Measurements from ENCODE around the gene FA2H.
"Not testable (repeated sequence)": the region's sequence is repeated elsewhere in the genome, so short reads cannot be mapped to it uniquely, and the experiment has no call there.

The FA2H gene

GRCh38 chr16:74743045-74743667 lies 31.5 kb downstream of the FA2H start:
- no peak for DNase-seq

DNA sequence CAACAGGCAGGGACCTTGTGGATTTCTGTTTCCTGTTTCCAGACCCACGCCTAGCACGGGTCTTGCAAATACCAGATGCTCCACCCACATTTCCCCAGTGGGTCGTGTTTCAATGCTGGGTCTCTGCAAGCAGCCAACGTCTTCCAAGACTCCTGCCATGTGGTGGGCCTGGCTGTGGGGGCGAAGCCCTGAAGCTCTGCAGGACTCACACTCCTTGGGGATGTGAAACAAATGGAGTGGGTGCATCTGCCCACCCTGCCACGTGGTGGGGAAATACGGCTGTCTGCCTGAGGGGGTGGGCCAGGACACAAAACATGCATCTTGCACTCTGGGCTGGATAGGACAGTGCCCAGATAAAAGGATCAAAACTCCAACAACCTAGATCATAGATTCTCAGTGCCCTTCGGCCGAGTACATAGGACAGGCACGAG lies 32.6 kb downstream of the FA2H start:
- no peak for DNase-seq

DNA sequence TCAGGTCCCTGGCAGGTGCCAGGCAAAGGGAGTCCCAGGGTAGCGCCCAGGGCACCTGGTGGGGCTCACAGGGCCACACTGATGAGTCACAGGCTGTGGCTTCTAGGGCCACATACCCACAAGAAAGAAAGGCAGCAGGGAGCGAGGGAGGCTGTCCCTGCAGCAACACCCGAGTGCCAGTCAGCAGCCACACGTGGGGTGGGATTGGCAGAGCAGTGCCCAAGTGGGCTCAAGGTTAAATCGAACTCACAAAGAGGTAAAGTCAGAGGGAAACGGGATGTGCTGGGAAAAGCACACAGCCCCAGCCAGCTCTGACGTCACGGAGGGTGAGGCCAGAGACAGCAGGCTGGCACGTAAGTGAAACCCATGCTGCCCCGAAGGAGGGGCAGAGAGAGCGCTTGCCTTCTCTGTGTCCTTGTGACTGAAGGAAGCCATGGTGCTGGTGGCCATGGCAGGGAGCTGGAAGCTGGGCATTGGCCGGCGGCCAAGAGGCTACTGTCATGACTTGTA lies 33.8 kb downstream of the FA2H start:
- DNase-seq, result no peak

DNA sequence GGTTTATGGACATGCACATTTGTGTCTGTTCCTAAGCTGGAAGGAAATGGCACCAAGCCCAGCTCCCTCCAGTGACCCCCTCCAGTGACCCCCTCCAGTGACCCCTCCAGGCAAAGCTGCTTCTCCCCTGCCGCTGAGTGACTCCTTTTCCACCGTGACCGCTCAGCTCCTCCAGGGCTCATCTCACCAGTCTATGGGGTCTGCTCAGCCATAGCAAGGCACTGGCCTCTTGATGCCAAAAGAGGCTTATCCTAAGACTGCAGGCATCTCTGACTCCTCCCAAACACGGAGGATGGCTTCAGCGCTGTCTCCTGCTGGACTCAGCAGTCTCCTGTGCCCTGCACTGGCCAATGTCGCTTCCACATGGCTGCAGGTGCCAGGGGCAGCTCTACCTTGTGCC lies 35.3 kb downstream of the FA2H start:
- DNase-seq, result no peak

GRCh38 chr16:74738816-74739215 lies 35.8 kb downstream of the FA2H start:
- DNase-seq, result no peak

DNA sequence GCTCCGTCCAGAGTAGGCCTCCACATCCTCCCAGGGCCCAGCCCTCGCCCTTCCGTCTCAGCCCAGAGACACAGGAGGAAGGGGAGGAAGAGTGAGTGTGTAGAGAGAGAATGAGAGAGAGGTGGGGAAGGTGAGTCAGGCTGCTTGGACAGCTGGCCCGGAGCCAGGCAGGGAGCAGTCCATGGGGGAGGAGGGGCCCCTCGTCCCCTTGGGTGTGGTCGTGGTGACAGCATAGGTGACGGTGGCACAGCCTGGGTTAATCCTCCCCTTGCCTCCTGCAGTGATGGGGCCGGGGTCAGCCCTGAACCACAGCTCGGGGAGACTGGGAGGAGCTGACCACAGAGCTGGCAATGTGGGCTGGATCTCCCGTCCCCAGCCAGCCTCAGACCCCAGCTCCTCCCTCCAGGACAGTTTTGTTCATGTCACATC lies 36.5 kb downstream of the FA2H start:
- DNase-seq, result no peak

DNA sequence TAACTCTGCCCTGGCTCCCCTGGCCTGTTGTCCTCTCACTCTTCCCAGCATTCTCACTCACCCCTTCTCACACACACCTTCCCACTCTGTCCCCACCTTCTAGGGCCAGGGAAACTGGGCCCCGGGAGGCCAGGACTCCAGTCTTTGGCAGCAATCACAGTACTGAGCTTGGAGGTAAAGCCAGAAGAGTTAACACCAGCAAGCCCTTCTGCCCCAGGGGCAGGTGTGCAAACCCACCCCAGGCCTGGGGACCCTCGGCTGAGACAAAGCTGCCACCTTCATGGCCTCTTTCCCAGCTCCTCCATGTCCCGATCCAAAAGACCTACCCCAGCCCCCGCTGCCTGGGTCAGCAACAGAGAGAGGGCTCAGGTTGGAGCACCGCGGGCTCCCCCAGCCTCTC lies 37.1 kb downstream of the FA2H start:
- DNase-seq, result no peak

DNA sequence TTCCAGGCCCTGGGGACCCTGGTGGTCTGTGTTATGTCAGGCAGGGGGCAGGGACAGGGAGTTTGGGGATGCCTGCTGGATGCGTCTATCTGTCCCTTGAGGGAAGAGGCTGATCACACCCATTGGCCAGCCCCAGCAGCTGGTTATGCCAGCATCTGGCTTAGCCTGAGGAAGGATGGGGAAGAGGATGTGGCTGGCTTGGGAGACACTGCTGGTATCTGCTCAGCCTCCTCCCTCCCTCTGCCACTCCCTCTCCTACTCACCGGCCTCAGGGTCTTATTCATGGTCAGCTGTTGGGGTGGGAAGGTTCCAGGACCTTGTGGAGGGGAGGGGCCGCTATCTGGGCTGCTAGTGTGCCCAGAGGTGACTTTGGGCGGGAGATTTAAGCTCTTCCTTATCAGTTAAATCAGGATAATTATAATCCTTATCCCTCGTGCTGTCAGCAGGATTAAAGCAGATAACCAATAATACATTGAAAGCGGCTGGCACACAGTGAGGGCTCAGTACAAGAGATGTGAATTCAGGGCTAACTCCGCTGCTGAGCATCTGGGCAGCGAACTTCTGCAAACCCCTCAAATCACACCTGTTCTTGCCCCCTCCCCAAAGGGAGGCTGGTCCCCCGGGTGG lies 38.0 kb downstream of the FA2H start:
- no peak for DNase-seq

DNA sequence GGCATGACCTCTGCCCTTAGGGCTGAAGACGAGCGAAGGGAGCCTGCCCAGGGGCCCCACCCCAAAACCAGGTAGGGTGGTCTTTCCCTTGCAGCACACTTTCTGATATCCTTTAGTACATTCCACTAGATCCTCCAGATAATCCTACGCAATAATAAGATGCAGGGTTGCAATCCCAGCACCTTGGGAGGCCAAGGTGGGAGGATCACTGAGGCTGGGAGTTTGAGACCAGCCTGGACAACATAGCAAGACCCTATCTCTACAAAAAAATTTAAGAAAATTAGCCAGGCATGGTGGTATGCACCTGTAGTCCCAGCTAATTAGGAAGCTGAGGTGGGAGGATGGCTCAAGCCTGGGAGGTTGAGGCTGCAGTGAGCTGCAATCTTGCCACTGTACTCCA lies 39.1 kb downstream of the FA2H start:
- DNase-seq, result no peak

DNA sequence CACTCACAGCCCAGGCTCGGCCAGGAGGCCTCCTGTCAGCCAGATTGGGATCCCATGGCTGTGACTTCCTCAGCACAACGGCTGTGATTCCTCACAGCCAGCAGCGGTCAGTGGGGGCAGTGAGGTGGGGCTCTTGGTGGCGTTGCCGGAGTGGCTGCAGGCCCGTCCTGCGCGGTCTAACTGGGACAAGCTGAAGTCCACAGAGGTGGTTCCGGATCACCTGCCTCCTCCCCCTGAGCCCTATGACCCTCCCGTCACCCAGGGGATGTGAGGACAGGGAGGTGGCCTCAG lies 39.5 kb downstream of the FA2H start:
- DNase-seq, result no peak

GRCh38 chr16:74734361-74735161 lies 40.1 kb downstream of the FA2H start:
- no peak for DNase-seq

- no peak for DNase-seq
Measured at GRCh38 chr16:74732707-74733350, 41.8 kb downstream of the FA2H start.

GRCh38 chr16:74731853-74732477 lies 42.7 kb downstream of the FA2H start:
- no peak for DNase-seq

- DNase-seq, result no peak
Measured at GRCh38 chr16:74729783-74730683, 44.6 kb downstream of the FA2H start.

GRCh38 chr16:74727903-74728302 lies 46.7 kb downstream of the FA2H start:
- DNase-seq, result no peak

GRCh38 chr16:74726716-74727115 lies 47.9 kb downstream of the FA2H start:
- peak; percentile 76 for DNase-seq

GRCh38 chr16:74725651-74726455 lies 48.8 kb downstream of the FA2H start:
- no peak for DNase-seq

- no peak for DNase-seq
Measured at GRCh38 chr16:74724820-74725549, 49.6 kb downstream of the FA2H start.

DNA sequence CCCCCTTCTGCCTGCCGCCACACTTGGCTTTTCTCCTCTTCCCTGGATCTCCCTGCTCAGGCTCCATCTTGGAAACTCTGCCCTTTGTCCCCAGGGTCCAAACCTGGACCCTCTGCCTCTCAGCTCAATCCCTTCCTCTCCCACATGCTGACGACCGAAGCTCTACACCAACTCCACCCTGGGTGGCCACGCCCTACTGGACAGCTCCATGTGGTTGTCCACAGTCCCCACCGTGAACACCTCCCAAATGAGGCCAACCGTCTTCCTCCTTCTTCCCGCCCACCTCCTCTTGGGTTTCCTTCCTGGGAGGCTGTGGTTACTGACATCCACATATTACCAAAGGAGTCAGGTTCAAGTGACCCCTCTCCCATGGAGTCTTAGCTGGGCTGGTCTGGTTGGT lies 51.4 kb downstream of the FA2H start:
- no peak for DNase-seq

DNA sequence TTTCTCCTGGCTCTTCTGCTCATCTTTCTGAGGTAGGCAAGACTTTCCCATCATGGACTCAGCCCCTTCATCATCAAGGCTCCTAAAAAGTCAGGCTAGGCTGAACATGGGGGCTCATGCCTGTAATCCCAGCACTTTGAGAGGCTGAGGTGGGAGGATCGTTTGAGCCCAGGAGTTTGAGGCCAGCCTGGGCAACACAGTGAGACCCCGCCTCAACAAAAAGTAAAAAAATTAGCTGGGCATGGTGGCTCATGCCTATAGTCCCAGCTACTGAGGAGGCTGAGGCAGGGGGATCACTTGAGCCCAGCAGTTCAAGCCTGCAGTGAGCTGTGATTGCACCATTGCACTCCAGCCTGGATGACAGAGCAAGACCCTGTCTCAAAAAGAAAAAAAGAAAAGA lies 52.5 kb downstream of the FA2H start:
- not testable (repeated sequence) for DNase-seq

Measured in stimulated activated CD8-positive, alpha-beta memory T cell treated with anti-CD3 and anti-CD28 coated beads, Interleukin-4, amount 100 ng/mL, for 48 hours (primary cell).